Measurements from ENCODE around the gene HOXB4. TPM values are rescaled to one million over a fixed set of nuclear protein-coding genes. Genes with fewer than 3 reads are reported as not detected.

The HOXB4 gene
- total and polyA plus RNA-seq, 10 of the 15 experiments (the other 5 are each of a cell fraction or from before 2014, with no cell fraction given), result 0.35 to 5.8 (median 3.0) TPM

- TF ChIP-seq, protein P1, sequence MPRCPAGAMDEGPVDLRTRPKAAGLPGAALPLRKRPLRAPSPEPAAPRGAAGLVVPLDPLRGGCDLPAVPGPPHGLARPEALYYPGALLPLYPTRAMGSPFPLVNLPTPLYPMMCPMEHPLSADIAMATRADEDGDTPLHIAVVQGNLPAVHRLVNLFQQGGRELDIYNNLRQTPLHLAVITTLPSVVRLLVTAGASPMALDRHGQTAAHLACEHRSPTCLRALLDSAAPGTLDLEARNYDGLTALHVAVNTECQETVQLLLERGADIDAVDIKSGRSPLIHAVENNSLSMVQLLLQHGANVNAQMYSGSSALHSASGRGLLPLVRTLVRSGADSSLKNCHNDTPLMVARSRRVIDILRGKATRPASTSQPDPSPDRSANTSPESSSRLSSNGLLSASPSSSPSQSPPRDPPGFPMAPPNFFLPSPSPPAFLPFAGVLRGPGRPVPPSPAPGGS (IDR thresholded peaks at IDR 0.05; ENCODE audit: borderline replicate concordance, insufficient read depth, low read depth, low read length, poor library complexity, severe bottlenecking), result no peak
- TF ChIP-seq EED (IDR thresholded peaks at IDR 0.05; ENCODE audit: low read depth) (no peak), SMARCA5 (IDR thresholded peaks at IDR 0.05) (no peak), EZH2 (IDR thresholded peaks at IDR 0.05; ENCODE audit: borderline replicate concordance, control insufficient read depth, low read depth, low read length) (no peak), KAT2A (conservative IDR thresholded peaks at IDR 0.05; ENCODE audit: control insufficient read depth, low read depth, low read length) (no peak), SRF (IDR thresholded peaks at IDR 0.05; ENCODE audit: low read depth in 2 of 2, low read length in 2 of 2) (no peak), BMI1 (IDR thresholded peaks at IDR 0.05; ENCODE audit: borderline replicate concordance) (no peak), HDGF (IDR thresholded peaks at IDR 0.05) (no peak), SPI1 (IDR thresholded peaks at IDR 0.05; ENCODE audit: borderline replicate concordance, insufficient read depth, low read depth, low read length) (no peak), MEF2A (IDR thresholded peaks at IDR 0.05; ENCODE audit: insufficient read depth, low read depth, low read length) (no peak), ZBED1 (IDR thresholded peaks at IDR 0.05; ENCODE audit: borderline replicate concordance) (no peak)
- TF ChIP-seq, protein P2, sequence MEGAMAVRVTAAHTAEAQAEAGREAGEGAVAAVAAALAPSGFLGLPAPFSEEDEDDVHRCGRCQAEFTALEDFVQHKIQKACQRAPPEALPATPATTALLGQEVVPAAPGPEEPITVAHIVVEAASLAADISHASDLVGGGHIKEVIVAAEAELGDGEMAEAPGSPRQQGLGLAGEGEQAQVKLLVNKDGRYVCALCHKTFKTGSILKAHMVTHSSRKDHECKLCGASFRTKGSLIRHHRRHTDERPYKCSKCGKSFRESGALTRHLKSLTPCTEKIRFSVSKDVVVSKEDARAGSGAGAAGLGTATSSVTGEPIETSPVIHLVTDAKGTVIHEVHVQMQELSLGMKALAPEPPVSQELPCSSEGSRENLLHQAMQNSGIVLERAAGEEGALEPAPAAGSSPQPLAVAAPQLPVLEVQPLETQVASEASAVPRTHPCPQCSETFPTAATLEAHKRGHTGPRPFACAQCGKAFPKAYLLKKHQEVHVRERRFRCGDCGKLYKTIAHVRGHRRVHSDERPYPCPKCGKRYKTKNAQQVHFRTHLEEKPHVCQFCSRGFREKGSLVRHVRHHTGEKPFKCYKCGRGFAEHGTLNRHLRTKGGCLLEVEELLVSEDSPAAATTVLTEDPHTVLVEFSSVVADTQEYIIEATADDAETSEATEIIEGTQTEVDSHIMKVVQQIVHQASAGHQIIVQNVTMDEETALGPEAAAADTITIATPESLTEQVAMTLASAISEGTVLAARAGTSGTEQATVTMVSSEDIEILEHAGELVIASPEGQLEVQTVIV (IDR thresholded peaks at IDR 0.05; ENCODE audit: borderline replicate concordance, partially characterized antibody), result no peak
Observed at GRCh38 chr17:48558831-48559121, 19.4 kb downstream of the HOXB4 start (continued).

Measured in GM12878 (cell line).